LNCaP clone FGC (cell line): ENCODE results near the gene RASA3.
A peak's percentile ranks its signal among the peaks of the same experiment; 100 is the strongest.

Experiments
- DNase-seq: peaks from one replicate; pipeline ENCODE4 v3.0.0-alpha.2; 2011; ENCODE audit warnings: low read depth
- H3K4me3 ChIP-seq: 2 replicates; pipeline ENCODE4 v1.5.1; 2011; ENCODE audit warnings: mild to moderate bottlenecking, low read depth, low read length, control low read depth
- TF ChIP-seq, protein P1 (sequence below): IDR thresholded peaks from 2 replicates; pipeline ENCODE4 v1.5.1; 2012; ENCODE audit warnings: mild to moderate bottlenecking; ENCODE audit not compliant: control insufficient read depth, insufficient read depth; ENCODE audit errors: extremely low read depth

The RASA3 gene

DNA sequence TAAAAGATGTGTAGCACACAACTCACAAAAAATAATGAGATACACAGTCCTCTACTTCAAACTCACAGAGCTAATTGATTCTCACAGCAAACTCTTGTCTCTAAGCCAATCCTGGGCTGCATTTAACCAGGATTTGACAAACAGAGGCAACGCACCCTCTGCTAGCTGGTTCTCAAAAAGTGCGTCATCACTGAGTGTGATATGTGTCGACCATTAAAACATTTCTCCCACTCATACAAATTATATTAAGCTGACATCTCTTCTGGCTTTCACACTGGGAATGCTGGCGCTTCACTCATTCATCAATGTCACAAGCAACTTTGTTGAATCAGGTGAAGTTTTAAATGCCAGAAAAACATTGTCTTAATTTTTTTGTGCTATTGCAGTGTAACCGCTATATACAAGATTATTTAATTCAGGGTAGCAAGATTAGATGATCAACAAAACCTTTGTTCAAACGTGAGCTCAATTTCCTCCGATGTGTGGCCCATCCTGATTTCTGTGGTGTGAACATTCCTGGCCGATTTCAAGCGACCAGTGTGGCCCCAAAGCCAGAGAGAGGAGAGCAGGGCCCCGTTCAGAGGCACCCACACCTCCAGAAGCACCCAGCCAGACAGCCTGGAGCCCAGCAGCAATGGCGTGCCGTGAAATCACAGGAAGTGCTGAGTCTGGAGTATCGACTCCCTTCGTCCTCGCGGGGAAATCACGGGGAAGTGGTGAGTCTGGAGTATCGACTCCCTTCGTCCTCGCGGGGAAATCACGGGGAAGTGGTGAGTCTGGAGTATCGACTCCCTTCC lies 49.4 kb downstream of the RASA3 start:
- no peak overlapping the region for H3K4me3 ChIP-seq
- TF ChIP-seq, protein P1, sequence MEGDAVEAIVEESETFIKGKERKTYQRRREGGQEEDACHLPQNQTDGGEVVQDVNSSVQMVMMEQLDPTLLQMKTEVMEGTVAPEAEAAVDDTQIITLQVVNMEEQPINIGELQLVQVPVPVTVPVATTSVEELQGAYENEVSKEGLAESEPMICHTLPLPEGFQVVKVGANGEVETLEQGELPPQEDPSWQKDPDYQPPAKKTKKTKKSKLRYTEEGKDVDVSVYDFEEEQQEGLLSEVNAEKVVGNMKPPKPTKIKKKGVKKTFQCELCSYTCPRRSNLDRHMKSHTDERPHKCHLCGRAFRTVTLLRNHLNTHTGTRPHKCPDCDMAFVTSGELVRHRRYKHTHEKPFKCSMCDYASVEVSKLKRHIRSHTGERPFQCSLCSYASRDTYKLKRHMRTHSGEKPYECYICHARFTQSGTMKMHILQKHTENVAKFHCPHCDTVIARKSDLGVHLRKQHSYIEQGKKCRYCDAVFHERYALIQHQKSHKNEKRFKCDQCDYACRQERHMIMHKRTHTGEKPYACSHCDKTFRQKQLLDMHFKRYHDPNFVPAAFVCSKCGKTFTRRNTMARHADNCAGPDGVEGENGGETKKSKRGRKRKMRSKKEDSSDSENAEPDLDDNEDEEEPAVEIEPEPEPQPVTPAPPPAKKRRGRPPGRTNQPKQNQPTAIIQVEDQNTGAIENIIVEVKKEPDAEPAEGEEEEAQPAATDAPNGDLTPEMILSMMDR, result no peak
- no peak for DNase-seq

DNA sequence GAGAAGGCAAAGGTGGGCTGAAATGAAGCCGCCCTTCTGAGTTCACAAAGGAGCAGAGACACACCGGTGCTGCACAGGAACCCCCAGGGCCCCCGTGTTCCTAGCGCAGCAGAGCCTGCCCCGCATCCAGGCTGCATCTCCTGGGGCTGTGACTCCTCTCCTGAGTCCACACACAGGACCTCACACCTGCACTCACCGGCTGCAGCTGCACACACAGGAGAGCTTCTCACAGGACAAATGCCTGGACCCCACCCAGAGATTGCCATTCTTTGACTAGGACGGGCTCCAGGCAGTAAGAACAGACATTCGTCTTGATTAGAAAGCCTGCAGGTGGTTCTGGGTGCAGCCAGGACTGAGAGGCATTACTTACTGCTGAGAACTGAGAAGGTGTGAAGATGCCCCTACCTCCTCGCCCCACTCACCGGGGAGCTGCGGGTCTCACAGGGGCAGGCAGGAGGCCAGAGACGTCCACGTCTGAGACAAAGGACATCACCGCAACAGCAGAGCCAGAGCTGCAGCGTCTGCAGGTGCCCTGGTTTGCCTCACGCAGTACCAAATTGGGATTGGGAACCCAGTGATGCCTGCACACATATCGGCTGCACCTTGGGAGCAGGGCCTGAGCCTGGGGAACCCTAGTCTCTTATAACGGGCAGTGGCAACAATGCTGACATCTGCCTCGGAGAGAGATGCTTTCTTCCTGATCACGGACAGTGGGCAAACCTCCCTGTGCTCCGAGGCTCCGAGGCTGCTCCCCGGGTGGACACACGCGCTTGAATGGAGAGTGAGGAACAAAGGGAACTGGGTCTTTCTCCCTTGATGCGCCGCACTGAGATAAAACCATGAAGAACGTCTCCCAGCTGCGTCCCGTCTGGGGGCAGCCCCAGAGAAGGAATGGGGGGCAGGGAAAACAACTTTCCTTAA lies 50.4 kb downstream of the RASA3 start:
- no peak overlapping the region for H3K4me3 ChIP-seq
- TF ChIP-seq, protein P1, result no peak
- peak; percentile 73 for DNase-seq

DNA sequence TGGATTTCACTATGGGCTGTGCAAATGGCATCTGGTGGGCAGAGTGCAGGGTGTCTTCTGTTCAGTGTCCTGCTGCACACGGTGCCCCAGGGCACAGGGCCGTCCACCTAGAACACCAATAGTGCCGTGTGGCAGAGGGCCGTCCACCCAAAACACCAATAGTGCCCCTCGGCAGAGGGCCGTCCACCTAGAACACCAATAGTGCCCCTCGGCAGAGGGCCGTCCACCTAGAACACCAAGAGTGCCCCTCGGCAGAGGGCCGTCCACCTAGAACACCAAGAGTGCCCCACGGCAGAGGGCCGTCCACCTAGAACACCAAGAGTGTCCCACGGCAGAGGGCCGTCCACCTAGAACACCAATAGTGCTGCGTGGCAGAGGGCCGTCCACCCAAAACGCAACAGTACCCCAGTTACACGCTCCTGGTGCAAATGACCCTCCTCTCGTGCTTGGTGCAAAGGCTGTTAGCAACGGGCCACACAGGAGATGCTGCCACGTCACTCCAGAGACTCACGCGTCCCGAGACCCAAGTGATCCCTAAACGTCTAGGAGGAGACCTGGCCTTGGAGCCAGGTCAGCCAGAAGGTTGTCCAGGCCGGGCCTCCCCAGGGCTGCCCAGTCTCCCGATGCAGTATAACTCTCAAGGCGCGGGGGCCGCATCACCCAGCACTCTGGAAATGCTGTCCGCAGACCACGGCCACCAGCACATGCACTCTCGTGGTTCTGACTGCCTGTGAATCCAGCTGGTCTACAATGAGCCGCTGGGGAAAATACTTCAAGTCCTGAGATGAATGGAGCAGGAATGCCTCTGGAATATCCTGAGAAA lies 51.5 kb downstream of the RASA3 start:
- H3K4me3 ChIP-seq, result no peak overlapping the region
- DNase-seq, result no peak
- TF ChIP-seq, protein P1, result no peak

DNA sequence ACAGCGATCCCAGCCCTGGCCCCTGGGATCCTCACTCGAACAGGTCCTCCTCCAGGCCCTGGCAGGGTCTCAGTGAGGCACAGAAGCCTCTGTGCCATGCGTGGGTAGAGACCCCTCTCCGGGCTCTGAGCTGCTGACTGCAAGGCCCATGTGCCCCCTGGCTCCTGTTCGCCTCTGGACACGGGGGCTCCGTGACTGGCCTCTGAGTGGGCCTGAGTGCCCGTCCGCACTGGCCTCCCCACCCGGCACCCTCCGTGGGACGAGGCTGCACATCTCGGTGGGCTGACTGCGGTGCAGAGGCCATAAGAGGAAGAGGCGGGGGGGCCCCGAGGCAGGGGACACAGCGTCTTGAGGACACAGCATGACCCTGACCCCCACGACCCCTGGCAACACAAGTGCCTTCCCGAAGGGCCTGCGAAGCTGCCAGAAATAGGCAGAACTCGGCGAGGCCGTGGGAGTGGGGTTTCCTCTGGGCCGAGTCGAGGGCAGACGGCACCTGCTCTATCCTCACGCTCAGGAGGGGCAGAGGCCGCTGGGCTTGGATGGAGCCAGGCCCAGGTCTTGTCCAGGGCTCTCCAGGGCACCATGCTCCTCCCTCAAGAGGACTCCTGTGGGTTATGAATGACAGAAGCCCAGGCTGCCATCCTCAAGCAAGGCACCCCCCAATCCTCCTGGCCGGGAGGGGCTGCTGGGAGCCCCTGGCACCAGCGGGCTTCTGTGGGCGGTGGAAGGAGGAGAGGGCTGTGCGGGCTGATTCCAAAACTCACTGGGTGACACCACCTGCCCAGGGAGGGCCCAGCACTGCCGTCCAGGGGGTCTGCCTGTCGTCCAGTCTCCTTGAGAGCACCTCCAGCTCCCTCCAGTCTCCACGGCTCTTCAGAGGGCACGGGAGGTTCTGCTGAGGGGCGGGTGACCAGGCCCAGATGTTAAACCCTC lies 52.6 kb downstream of the RASA3 start:
- no peak overlapping the region for H3K4me3 ChIP-seq
- DNase-seq, result no peak
- TF ChIP-seq, protein P1, result no peak

DNA sequence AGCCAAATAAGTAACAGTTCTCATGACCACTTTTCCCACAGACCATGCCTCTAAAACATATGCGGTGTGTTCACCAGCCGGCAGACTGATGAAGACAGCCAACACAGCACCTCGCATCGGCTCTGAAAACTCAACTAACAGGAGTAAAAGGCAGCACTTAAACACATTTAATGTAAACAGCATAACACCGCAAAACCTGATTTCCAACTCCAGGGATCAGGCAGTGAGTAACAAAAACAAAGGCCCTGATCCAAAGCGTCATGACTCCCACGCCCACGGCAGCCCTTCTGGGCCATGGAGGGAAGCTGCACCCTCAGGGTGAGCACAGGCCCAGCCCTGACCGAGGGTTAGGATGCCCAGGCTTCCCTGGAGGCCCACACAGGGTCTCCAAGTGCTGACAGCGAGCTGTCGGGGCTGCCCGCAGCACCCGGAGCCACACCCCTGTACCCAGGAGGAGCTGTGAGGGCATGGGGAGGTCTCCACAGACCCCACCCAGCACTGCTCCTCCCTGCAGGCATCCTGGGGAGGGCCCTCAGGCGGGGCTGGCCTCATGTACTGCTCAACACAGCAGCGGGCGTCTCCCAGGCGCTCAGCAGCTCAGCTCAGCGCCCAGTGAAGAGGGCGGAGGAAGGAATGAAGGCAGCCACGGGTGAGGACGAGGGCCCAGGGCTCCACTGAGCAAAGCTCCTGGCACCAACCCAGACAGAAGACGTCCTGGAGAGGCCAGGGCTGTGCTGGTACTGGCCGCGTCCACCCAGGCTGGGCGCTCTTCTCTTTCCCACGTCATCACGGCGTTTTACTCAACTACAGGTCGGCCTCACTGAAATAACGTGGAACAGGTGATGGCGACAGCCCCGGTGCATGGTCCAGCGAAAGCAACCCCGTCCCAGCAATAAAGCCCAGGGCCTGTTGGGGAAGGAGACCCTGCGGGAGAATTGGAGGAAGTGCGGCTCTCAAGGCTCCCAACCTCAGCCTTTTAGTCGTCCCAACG lies 53.7 kb downstream of the RASA3 start:
- peak; percentile 52 for DNase-seq
- TF ChIP-seq, protein P1, result no peak
- no peak overlapping the region for H3K4me3 ChIP-seq
